NOMO-1 treated with DMSO at 0.1 percent for 48 hours (cell line): ENCODE data around the gene ZNF764.

Experiments used
- DNase-seq: peaks from one replicate; lab custom pipeline; 2025; ENCODE audit not compliant: unreplicated experiment; lab: John Stamatoyannopoulos, UW

ZNF764 gene

DNA sequence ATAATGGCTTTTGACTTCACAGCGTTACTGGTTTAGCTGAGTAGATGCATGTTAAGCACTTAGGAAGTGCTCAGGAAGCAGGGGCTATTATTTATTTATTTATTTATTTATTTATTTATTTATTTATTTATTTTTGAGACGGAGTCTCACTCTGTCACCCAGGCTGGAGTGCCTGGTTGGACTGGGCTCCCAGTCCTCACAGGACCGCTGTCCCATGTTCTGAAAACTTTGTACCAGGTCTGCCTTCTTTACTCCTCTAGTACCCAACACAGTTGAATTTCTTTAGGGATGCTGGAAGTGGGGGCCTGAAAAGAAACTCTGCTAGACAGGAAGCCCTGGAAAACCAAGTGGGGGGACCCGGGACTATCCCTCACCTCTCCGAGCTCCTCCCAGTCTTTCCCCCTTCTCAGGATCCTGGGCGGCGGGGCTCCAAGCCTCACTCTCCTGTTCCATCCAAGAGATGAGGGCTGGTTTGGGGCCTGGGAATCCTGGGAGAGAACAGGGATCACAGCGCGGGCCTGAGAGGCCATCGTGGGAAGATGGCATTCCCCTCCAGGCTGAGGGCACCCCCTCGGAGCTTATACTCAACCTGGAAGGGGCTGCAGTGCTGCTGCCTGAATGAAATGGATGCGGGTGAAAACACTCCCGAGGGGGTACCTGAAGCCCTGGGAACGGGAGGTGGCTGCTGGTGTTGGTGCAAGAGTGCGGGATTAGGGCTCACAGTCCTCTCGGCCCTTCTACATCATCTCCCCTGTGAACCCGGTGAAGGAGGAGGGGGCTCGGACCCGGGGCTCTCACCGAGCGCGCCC, 12.7 kb upstream of the ZNF764 start:
- no peak for DNase-seq

DNA sequence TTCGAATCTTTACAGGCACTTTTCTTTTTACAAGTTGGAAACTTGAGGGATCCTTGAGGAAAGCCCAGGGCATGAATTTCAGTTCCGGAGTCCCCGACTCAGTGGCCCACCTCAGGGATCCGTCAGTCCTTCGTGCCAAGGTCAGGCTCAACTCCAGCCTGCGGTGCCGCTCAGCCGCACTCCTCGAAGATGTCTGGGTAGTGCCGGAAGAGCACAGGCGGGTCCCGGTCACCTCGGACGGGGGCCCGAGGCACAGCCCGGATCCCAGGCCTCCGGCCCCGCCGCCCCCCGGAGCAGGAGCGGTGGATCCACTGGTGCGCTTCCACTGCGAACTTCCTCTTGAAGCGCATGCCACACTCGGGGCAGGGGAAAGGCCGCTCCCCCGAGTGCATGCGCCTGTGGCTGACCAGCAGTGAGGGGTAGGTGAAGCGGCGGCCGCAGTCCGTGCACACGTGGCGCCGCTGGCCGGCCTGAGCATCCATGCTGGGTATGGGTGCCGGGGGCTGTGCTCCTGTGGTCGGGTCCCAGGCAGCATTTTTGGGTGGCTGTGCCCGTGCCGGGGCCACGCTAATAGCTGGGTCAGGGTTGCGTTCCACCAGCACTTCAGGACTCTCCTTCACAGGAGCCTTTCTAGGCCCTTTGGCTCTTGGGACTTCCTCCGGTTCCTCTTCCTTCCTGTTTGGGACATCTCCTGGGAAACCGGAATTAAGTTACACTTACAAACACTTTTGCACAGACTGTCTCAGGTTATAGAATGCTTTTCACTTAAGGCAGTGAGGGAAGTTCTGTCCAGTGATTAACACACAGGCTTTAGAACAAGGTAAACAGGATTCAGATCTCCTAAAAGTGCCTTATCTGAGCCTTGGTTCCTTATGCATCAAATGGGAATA, 11.8 kb upstream of the ZNF764 start:
- DNase-seq = no peak

GRCh38 chr16:30569281-30569680, 11.1 kb upstream of the ZNF764 start:
- DNase-seq = no peak

DNA sequence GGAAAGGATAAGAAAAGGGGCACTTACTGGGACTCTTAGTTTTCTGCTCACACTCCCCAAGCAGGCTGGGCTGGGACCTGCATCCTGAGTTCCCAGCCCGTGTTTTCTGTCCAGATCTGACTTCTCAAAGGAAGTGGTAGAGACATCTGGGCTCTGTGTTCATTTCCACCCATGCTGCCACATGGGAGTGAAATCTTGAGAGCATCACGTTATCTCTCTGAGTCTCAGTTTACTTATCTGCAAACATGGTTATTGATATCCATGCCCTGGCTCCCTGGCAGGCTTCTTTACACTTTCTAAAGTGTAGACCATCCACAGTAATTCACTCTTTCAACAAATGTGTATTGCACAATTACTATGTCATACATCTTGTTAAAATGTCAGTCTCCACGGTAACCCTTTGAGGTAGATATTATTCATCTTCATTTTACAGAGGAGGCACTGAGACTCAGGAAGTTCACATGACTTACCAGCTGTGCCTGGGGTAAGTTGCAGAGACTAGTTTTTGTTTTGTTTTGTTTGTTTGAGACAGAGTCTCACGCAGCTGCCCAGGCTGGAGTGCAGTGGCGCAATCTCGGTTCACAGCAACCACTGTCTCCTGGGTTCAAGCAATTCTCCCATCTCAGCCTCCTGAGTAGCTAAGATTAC, 9.9 kb upstream of the ZNF764 start:
- DNase-seq = peak; percentile 95

- no peak for DNase-seq
These were observed 9.2 kb upstream of the ZNF764 start for GRCh38 chr16:30567160-30567990.

DNA sequence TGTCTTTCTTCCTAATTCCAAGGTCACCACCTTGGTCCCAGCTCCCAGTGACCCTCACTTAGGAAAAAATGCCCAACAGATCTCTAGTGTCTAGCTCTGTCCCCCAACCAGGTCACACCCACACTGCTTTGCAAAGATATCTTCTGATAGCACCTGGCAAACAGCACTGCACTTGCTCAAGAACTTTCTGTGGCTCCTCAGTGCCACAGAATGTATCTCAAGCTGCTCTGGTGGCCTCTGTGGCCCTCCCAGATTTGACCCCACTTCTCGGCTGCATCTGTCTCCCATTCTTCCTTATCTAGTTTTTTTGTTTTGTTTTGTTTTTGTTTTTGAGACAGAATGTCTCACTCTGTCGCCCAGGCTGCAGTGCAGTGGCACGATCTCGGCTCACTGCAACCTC, 8.4 kb upstream of the ZNF764 start:
- no peak for DNase-seq

DNA sequence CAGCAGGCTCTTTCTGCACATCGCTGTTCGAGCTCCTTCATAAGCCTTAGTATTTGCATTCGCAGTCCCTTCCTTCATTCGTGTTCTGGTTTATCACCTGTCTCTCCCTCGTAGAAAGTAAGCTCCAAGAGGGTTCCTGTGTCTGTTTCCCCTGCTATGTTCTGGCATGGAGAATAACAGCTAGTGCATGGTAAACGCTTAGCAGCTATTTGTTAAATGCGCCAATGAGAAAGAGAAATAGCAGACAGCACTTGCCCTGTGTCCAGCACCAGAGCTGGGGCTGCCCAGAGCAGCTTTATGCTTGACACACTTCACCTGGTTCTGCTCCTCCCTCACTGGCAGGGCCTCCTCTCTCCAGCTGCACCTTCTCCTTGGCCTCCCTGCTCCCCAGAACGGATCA, 7.8 kb upstream of the ZNF764 start:
- no peak for DNase-seq

DNA sequence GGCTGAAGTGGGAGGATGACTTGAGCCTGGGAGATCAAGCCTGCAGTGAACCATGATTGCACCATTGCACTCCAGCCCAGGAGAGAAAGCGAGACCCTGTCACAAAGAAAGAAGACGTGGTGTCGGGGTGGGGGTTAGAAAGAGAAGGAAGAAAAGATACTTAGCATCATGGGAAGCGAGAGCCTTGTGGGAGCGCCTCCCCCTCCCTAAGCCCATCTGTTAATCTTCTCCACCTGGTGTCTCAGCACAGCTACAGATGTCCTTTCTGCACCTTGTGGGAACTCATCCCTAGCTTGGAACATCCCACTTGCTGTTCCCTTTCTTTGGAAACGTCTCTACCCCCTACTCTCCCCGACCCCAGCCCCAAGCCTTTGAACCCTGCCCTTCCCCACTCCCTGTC, 7.4 kb upstream of the ZNF764 start:
- no peak for DNase-seq

DNA sequence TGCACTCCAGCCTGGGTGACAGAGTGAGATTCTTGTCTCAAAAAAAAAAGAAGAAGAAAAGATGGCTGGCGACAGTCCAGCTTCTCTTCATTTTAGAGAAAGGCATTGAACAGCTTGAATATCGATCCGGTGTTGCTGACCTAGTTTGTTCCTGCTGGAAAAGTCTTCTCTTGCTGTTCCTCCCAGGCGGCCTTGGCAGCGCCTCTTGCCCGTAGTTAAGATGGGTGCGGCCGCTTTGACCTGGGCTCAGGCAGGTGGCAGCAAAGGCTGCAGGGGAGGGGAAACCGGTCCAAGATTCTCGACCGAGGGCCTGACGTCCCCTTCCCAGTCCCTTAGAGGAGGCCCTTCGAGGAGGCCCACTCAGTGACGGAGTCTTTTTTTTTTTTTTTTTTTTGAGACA, 3.8 kb upstream of the ZNF764 start:
- no peak for DNase-seq

DNA sequence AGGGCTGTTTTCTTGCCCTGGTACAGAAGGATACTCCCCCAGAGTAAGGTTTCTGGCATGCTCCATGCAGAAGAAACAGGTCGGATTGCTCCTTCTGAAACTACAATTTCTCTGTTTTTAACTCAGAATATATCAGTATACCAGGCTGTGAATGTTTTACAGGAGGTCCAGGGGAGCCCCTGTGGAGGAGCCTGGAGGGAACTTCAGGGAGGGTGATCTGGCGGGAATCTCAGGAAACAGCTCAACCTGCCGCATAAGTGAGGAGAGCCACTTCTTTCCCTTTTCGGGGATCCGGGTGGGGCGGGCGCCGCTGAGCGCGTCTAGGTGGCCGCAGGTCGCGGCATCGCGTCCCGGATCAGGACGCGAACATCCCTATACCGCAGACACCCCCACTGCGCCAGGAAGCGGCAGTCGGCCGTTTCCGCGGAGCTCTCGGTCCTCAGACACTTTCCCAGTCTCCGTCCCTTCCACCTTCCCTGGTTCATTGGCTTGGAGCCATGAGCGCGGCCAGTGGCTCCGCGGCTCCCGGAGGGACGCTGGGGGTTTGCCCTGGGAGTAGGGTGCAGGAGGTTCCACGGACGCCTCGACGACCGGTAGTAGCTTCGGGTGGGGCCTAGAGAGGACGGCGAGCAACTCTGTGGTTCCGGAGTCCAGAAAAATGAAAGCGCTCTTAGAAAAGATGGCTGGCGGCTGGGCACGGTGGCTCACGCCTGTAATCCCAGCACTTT, 3.1 kb upstream of the ZNF764 start:
- no peak for DNase-seq

DNA sequence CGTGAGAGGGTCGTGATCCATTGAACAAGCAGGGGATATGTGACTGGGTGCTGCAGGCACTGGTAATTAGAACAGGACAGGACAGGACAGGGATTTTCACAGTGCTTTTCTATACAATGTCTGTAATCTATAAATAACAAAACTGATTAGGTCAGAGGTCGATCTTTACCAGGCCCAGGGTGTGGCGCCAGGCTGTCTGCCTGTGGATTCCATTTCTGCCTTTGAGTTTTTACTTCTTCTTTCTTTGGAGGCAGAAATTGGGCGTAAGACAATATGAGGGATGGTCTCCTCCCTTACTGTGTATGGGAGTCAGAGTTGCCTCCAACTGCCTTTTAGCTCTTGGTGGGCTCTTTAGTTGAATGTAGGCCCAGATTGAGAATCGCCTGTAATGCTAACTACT, 1.5 kb upstream of the ZNF764 start:
- DNase-seq = peak; percentile 68

- no peak for DNase-seq
These were observed 709 bp upstream of the ZNF764 start for GRCh38 chr16:30558789-30559377.

DNA sequence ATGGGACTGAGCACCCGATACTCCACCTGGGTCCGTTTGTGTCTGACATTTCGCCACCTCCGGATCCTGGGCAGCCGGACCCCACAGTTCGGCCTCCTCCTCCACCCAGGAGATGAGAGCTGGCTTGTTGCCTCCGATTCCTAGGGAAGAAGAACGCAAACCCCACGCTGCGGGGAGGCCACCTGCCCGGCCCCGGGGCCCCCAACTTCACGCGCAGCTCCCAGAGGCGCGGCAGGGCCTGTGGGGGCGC, 542 bp downstream of the ZNF764 start:
- DNase-seq = no peak

- no peak for DNase-seq
These were observed 2.1 kb downstream of the ZNF764 start for GRCh38 chr16:30556125-30556473.

GRCh38 chr16:30555315-30556124, 2.7 kb downstream of the ZNF764 start:
- DNase-seq = no peak

DNA sequence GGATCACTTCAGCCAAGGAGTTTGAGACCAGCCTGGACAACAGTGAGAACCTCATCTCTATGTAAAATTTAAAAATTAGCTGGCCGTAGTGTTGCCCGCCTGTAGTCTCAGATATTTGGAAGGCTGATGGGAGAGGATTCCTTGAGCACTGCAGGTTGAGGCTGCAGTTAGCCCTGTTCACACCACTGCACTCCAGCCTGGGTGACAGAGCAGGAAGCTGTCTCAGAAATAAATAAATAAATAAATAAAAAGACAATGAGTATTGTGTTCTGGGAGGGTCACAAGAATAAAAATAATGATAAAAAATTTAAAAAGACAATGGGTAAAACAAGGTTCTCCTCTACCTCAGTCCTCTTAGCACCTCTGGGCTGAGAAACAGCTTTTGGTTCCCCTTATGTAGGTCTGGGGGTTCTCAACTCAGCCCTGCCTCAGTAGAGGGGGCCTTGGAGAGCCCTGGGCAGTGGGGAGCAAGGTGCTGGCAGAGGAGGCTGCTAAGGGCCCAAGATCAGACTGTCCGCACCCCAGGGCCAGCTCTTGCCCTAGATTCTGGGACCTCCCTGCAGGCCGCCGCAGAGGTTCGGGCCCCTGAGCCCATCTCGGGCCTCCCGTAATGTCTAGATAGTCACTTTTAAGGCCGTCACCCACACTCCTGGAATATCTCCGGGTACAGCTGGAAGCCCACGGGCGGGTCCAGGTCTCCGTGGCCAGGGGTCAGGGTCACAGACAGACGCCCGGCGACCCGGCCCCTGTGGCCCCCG, 3.4 kb downstream of the ZNF764 start:
- no peak for DNase-seq

DNA sequence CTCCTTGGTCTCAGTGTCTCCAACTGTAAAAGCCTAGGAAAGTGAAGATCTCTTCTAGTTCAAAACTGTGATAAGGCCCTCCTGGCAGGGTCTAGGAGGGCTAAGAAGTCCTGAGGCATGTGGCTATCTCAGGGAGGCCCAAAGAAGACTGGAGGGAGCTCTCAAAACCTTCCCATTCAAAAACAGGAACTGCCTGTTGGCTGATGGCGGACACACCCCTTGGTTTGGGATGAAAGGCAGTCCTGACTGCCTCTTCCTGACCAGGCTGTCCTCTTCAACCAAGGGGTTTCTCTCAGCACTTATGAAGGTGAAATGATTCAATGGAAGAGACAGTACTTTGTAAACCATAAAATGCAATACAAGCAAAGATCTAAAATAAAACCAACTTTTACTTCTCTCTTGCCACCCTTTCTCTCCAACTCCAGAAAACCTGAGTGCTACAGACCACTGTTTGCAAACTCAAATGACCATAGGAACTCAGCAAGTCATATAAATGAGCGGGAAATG, 4.7 kb downstream of the ZNF764 start:
- no peak for DNase-seq

DNA sequence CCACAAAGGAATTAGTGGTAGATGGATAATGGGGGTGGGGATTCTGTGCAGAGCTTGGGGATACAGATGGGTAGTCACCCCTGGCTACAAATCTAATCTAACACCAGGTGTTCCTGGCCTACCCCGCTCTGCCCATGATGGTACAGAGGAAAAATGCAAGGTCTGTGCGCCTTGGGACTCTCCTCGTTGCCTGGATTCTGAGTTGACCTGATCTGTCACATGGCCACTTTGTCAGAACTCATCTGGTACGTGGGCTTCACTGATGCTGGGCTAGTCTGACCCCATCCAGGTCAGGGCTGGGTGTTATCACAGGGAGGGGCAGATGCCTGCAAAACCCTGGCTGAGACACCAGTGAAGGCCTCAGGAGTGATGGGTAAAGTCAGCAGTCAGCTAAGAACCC, 5.2 kb downstream of the ZNF764 start:
- no peak for DNase-seq

GRCh38 chr16:30551781-30552180, 6.4 kb downstream of the ZNF764 start:
- DNase-seq = no peak
